Neural progenitor cell (in vitro differentiated cells): ENCODE measurements around the gene FUNDC2. TPM values are rescaled to one million over a fixed set of nuclear protein-coding genes. Genes with fewer than 3 reads are reported as not detected.

ENCODE experiments used
- DNase-seq: peaks from one replicate; pipeline ENCODE4 v3.0.0-alpha.2; 2016; ENCODE audit warnings: low spot score
- H2AFZ ChIP-seq: fragments of 200-600 bp; sonication (generic); replicated peaks from 2 replicates; pipeline ENCODE4 v1.6.1; 2016; ENCODE audit warnings: antibody characterized with exemption
- H3F3A ChIP-seq: fragments of 200-600 bp; sonication (generic); 2 replicates; pipeline ENCODE4 v1.6.1; 2016; ENCODE audit warnings: antibody characterized with exemption, low read depth
- H3K27ac ChIP-seq: fragments of 200-600 bp; sonication (generic); 2 replicates; pipeline ENCODE4 v1.5.1; 2016; ENCODE audit warnings: mild to moderate bottlenecking
- H3K27me3 ChIP-seq: fragments of 200-600 bp; sonication (generic); 2 replicates; pipeline ENCODE4 v1.6.1; 2016; ENCODE audit warnings: mild to moderate bottlenecking, moderate library complexity
- H3K36me3 ChIP-seq: fragments of 200-600 bp; sonication (generic); 2 replicates; pipeline ENCODE4 v1.5.1; 2016
- H3K4me1 ChIP-seq: fragments of 200-600 bp; sonication (generic); 2 replicates; pipeline ENCODE4 v1.6.1; 2016; ENCODE audit warnings: mixed run types
- H3K4me2 ChIP-seq: fragments of 200-600 bp; sonication (generic); 2 replicates; pipeline ENCODE4 v1.6.1; 2016
- H3K4me3 ChIP-seq: fragments of 200-600 bp; sonication (generic); 2 replicates; pipeline ENCODE4 v1.5.1; 2016
- H3K79me2 ChIP-seq: fragments of 200-600 bp; sonication (generic); 2 replicates; pipeline ENCODE4 v1.6.1; 2016; ENCODE audit warnings: low read depth
- H3K9ac ChIP-seq: fragments of 200-600 bp; sonication (generic); 2 replicates; pipeline ENCODE4 v1.6.1; 2016
- H3K9me3 ChIP-seq: fragments of 200-600 bp; sonication (generic); 2 replicates; pipeline ENCODE4 v1.5.1; 2016; ENCODE audit warnings: low read depth
- H4K20me1 ChIP-seq: fragments of 200-600 bp; sonication (generic); 2 replicates; pipeline ENCODE4 v1.6.1; 2016; ENCODE audit warnings: low read depth
- H3K27ac Mint-ChIP-seq: 3 replicates; pipeline ENCODE4 v1.8.0; 2021; ENCODE audit warnings: mixed read lengths
- H3K27me3 Mint-ChIP-seq: 2 replicates; pipeline ENCODE4 v1.8.0; 2022; ENCODE audit warnings: low read depth, mild to moderate bottlenecking, inconsistent platforms, moderate library complexity, mixed read lengths; ENCODE audit not compliant: insufficient read depth
- H3K36me3 Mint-ChIP-seq: 3 replicates; pipeline ENCODE4 v1.8.0; 2021; ENCODE audit warnings: mixed read lengths
- H3K4me1 Mint-ChIP-seq: 3 replicates; pipeline ENCODE4 v1.8.0; 2021; ENCODE audit warnings: mixed read lengths
- H3K4me3 Mint-ChIP-seq: 3 replicates; pipeline ENCODE4 v1.8.0; 2021; ENCODE audit warnings: mild to moderate bottlenecking, moderate library complexity, mixed read lengths
- H3K9me3 Mint-ChIP-seq: 3 replicates; pipeline ENCODE4 v1.8.0; 2020; ENCODE audit warnings: mixed read lengths
- EZH2 ChIP-seq: fragments of 200-600 bp; sonication (generic); IDR thresholded peaks from 2 replicates; pipeline ENCODE4 v1.6.1; 2017; ENCODE audit warnings: antibody characterized with exemption, mild to moderate bottlenecking, moderate library complexity
- EZH2phosphoT487 ChIP-seq: fragments of 200-600 bp; sonication (generic); IDR thresholded peaks from 2 replicates; pipeline ENCODE4 v1.6.1; 2017; ENCODE audit warnings: antibody characterized with exemption
- total RNA-seq: library from RNA; depleted of rRNA; stranded (reverse); fragments of >200 nt; gene quantifications from 2 replicates; pipeline ENCODE4 v1.2.3, GENCODE V29; 2015; ENCODE audit warnings: low replicate concordance
- TF ChIP-seq, protein P1 (sequence below): fragments of 200-600 bp; sonication (generic); IDR thresholded peaks from 2 replicates; pipeline ENCODE4 v1.5.1; 2017; ENCODE audit warnings: antibody characterized with exemption, mild to moderate bottlenecking

FUNDC2 gene
- total RNA-seq, 1 donor from 2014 or later = 70.9 TPM

- Histone ChIP-seq H4K20me1 (no peaks in the 10 kb centered on the region), H3K9me3 (no peaks in the 10 kb centered on the region), H3K9ac (no peak overlapping the region), H3K4me3 (no peak overlapping the region), H3K36me3 (no peaks in the 10 kb centered on the region), H3F3A (no peaks in the 10 kb centered on the region), H3K27me3 (no peaks in the 10 kb centered on the region), H3K27ac (no peak overlapping the region), H3K79me2 (no peaks in the 10 kb centered on the region), H3K4me1 (no peaks in the 10 kb centered on the region), H3K4me2 (no peak overlapping the region), H2AFZ (no peak overlapping the region)
- H3K36me3 Mint-ChIP-seq = peaks cover 2% of the 10 kb centered on the region
- peaks cover 2% of the 10 kb centered on the region for H3K27me3 Mint-ChIP-seq
- TF ChIP-seq, protein P1, sequence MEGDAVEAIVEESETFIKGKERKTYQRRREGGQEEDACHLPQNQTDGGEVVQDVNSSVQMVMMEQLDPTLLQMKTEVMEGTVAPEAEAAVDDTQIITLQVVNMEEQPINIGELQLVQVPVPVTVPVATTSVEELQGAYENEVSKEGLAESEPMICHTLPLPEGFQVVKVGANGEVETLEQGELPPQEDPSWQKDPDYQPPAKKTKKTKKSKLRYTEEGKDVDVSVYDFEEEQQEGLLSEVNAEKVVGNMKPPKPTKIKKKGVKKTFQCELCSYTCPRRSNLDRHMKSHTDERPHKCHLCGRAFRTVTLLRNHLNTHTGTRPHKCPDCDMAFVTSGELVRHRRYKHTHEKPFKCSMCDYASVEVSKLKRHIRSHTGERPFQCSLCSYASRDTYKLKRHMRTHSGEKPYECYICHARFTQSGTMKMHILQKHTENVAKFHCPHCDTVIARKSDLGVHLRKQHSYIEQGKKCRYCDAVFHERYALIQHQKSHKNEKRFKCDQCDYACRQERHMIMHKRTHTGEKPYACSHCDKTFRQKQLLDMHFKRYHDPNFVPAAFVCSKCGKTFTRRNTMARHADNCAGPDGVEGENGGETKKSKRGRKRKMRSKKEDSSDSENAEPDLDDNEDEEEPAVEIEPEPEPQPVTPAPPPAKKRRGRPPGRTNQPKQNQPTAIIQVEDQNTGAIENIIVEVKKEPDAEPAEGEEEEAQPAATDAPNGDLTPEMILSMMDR = no peak
- no peak for TF ChIP-seq EZH2phosphoT487
- TF ChIP-seq EZH2 = no peak
- no peak for DNase-seq
- peaks cover 4% of the 10 kb centered on the region for H3K9me3 Mint-ChIP-seq
- no peak overlapping the region for H3K4me3 Mint-ChIP-seq
- H3K27ac Mint-ChIP-seq = no peak overlapping the region
- no peaks in the 10 kb centered on the region for H3K4me1 Mint-ChIP-seq
Observed at GRCh38 chrX:155055494-155055893, 28.9 kb downstream of the FUNDC2 start.

DNA sequence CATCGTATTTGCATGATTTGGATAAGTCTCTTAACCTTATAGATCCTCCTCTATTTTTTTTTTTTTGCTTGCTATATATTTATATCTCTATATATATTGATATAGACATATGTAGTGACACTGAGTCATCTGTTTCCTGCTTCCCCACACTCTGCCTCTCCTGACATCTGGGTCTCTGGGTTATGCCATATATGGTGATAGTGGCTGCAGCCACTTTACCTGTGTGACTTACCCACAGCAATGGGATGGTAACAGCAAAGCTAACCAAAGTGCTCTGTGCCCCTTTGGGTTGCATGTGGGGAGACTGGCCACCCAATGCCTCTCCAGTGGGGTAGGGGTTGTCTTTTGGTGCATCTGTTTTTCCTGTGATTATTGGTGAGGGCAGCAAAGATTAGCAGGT is 29.8 kb downstream of the FUNDC2 start:
- Histone ChIP-seq H3K4me3 (no peak overlapping the region), H3K79me2 (no peaks in the 10 kb centered on the region), H3K27me3 (no peaks in the 10 kb centered on the region), H3K4me1 (no peaks in the 10 kb centered on the region), H3F3A (no peaks in the 10 kb centered on the region), H3K9ac (no peak overlapping the region), H3K27ac (no peak overlapping the region), H3K9me3 (no peaks in the 10 kb centered on the region), H4K20me1 (no peaks in the 10 kb centered on the region), H2AFZ (no peak overlapping the region), H3K4me2 (no peak overlapping the region), H3K36me3 (no peaks in the 10 kb centered on the region)
- Mint-ChIP-seq H3K27ac (no peak overlapping the region), H3K36me3 (peaks cover 1% of the 10 kb centered on the region), H3K27me3 (peaks cover 2% of the 10 kb centered on the region), H3K4me1 (no peaks in the 10 kb centered on the region), H3K9me3 (peaks cover 4% of the 10 kb centered on the region), H3K4me3 (no peak overlapping the region)
- DNase-seq = no peak
- TF ChIP-seq EZH2phosphoT487 (no peak), EZH2 (no peak)

- H2AFZ ChIP-seq = no peak overlapping the region
Observed at GRCh38 chrX:155056877-155057792, 30.5 kb downstream of the FUNDC2 start.

More at GRCh38 chrX:155056877-155057792, 30.5 kb downstream of the FUNDC2 start:
- Histone ChIP-seq H3K27me3 (no peaks in the 10 kb centered on the region), H3K4me1 (no peaks in the 10 kb centered on the region), H3K27ac (no peak overlapping the region), H3K4me3 (no peak overlapping the region), H3K79me2 (no peaks in the 10 kb centered on the region), H3K4me2 (peak overlapping the region; percentile 59), H3K9ac (no peak overlapping the region), H3K36me3 (no peaks in the 10 kb centered on the region), H4K20me1 (no peaks in the 10 kb centered on the region), H3F3A (no peaks in the 10 kb centered on the region), H3K9me3 (no peaks in the 10 kb centered on the region)
- peak; percentile 74 for DNase-seq
- Mint-ChIP-seq H3K36me3 (no peaks in the 10 kb centered on the region), H3K4me1 (no peaks in the 10 kb centered on the region), H3K27ac (no peak overlapping the region), H3K27me3 (no peaks in the 10 kb centered on the region), H3K9me3 (peaks cover 4% of the 10 kb centered on the region), H3K4me3 (no peak overlapping the region)
- TF ChIP-seq EZH2phosphoT487 = no peak
- no peak for TF ChIP-seq EZH2
- TF ChIP-seq, protein P1 = peak; percentile 72
